Gastrocnemius medialis (tissue), 4 donors: ENCODE results near the gene ZNF804A.

ENCODE experiments used
- CTCF ChIP-seq, 5 experiments: fragments of 450-650 bp in 3 of 5; fragments of 200-600 bp in 2 of 5; sonication (generic) in 2 of 5; IDR thresholded peaks in 4 of 5; conservative IDR thresholded peaks in 1 of 5; 1 replicate in 4 of 5; 2 replicates in 1 of 5; pipeline ENCODE4 v1.5.1; 2016 to 2019; ENCODE audit warnings: antibody characterized with exemption in 5 of 5, mild to moderate bottlenecking in 3 of 5, moderate library complexity in 3 of 5
- POLR2A ChIP-seq, 2 donors: fragments of 450-650 bp; IDR thresholded peaks; one replicate each; pipeline ENCODE4 v1.6.1; 2017; ENCODE audit warnings: antibody characterized with exemption in 2 of 2, mild to moderate bottlenecking in 2 of 2, moderate library complexity in 2 of 2

- no peak for TF ChIP-seq CTCF (IDR thresholded peaks at IDR 0.05 in 4 of 5, conservative IDR thresholded peaks at IDR 0.05 in 1 of 5)
- TF ChIP-seq POLR2A (IDR thresholded peaks at IDR 0.05) = no peak
Measured at GRCh38 chr2:184945824-184946223, 347.5 kb downstream of the ZNF804A start.
